ENCODE measurements around the gene EPS8.

DNA sequence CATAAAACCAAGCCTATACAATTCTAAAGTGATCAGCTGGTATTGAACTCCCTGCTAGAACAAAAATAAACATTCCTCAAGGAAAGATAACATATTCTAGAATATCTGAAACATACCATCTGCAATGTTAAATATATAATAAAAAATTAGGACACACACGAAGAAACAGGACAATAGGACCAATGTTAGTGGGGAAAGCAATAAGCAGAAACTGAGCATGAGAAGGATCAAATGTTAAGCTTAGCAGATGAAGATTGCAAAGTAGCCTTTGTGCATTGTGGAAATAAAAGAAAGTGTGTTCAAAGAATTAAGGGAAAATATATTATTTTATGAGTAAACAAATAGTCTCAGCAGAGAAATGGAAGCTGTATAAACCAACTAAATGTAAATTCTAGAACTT lies 180.8 kb downstream of the EPS8 start:
- TF ChIP-seq, protein P1, sequence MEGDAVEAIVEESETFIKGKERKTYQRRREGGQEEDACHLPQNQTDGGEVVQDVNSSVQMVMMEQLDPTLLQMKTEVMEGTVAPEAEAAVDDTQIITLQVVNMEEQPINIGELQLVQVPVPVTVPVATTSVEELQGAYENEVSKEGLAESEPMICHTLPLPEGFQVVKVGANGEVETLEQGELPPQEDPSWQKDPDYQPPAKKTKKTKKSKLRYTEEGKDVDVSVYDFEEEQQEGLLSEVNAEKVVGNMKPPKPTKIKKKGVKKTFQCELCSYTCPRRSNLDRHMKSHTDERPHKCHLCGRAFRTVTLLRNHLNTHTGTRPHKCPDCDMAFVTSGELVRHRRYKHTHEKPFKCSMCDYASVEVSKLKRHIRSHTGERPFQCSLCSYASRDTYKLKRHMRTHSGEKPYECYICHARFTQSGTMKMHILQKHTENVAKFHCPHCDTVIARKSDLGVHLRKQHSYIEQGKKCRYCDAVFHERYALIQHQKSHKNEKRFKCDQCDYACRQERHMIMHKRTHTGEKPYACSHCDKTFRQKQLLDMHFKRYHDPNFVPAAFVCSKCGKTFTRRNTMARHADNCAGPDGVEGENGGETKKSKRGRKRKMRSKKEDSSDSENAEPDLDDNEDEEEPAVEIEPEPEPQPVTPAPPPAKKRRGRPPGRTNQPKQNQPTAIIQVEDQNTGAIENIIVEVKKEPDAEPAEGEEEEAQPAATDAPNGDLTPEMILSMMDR (IDR thresholded peaks at IDR 0.05), result no peak
- TF ChIP-seq POLR2AphosphoS5 (IDR thresholded peaks at IDR 0.05; ENCODE audit: low read depth, low read length), result no peak
- TF ChIP-seq, protein P2, sequence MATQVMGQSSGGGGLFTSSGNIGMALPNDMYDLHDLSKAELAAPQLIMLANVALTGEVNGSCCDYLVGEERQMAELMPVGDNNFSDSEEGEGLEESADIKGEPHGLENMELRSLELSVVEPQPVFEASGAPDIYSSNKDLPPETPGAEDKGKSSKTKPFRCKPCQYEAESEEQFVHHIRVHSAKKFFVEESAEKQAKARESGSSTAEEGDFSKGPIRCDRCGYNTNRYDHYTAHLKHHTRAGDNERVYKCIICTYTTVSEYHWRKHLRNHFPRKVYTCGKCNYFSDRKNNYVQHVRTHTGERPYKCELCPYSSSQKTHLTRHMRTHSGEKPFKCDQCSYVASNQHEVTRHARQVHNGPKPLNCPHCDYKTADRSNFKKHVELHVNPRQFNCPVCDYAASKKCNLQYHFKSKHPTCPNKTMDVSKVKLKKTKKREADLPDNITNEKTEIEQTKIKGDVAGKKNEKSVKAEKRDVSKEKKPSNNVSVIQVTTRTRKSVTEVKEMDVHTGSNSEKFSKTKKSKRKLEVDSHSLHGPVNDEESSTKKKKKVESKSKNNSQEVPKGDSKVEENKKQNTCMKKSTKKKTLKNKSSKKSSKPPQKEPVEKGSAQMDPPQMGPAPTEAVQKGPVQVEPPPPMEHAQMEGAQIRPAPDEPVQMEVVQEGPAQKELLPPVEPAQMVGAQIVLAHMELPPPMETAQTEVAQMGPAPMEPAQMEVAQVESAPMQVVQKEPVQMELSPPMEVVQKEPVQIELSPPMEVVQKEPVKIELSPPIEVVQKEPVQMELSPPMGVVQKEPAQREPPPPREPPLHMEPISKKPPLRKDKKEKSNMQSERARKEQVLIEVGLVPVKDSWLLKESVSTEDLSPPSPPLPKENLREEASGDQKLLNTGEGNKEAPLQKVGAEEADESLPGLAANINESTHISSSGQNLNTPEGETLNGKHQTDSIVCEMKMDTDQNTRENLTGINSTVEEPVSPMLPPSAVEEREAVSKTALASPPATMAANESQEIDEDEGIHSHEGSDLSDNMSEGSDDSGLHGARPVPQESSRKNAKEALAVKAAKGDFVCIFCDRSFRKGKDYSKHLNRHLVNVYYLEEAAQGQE (IDR thresholded peaks at IDR 0.05; ENCODE audit: insufficient read depth in 1 of 2, low read depth in 2 of 2, low read length in 1 of 2), result no peak
- TF ChIP-seq TCF7L2 (IDR thresholded peaks at IDR 0.05; ENCODE audit: low read depth, low read length), result no peak
